ENCODE measurements around the gene GPBP1L1. TPM values are rescaled to one million over a fixed set of nuclear protein-coding genes. Genes with fewer than 3 reads are reported as not detected.
"Not testable (repeated sequence)": the region's sequence is repeated elsewhere in the genome, so short reads cannot be mapped to it uniquely, and the experiment has no call there.

GPBP1L1 gene
- total RNA-seq, 4 donors from 2014 or later: 121 to 219 (median 131) TPM

GRCh38 chr1:45610589-45611226 is 75.6 kb downstream of the GPBP1L1 start:
- 92% methylated on average over 10 of the region's 10 CpGs for WGBS
- DNase-seq (ENCODE audit: low spot score in 2 of 2): no peak
- H3K4me1 ChIP-seq: peaks cover 17% of the 10 kb centered on the region
- TF ChIP-seq EP300 (IDR thresholded peaks at IDR 0.05): no peak
- TF ChIP-seq POLR2AphosphoS5 (IDR thresholded peaks at IDR 0.05): no peak
- no peak for TF ChIP-seq POLR2A (IDR thresholded peaks at IDR 0.05)
- no peak for TF ChIP-seq CTCF (IDR thresholded peaks at IDR 0.05)
- H3K27me3 ChIP-seq: no peaks in the 10 kb centered on the region
- no peak overlapping the region for H3K4me3 ChIP-seq
- no peak overlapping the region for H3K27ac ChIP-seq
- H3K36me3 ChIP-seq: peaks cover 48% of the 10 kb centered on the region
- H3K9me3 ChIP-seq: no peaks in the 10 kb centered on the region

GRCh38 chr1:45608175-45609156 is 77.9 kb downstream of the GPBP1L1 start:
- TF ChIP-seq POLR2AphosphoS5 (IDR thresholded peaks at IDR 0.05) (no peak), CTCF (IDR thresholded peaks at IDR 0.05) (no peak), EP300 (IDR thresholded peaks at IDR 0.05) (no peak), POLR2A (IDR thresholded peaks at IDR 0.05) (no peak)
- H3K4me1 ChIP-seq: peaks cover 13% of the 10 kb centered on the region
- no peaks in the 10 kb centered on the region for H3K27me3 ChIP-seq
- no peaks in the 10 kb centered on the region for H3K9me3 ChIP-seq
- no peak for DNase-seq (ENCODE audit: low spot score in 2 of 2)
- H3K27ac ChIP-seq: no peak overlapping the region
- no peak overlapping the region for H3K4me3 ChIP-seq
- peaks cover 41% of the 10 kb centered on the region for H3K36me3 ChIP-seq
- WGBS: 69% methylated on average over 5 of the region's 5 CpGs

GRCh38 chr1:45607404-45608074 is 78.8 kb downstream of the GPBP1L1 start:
- Histone ChIP-seq H3K4me1 (peaks cover 10% of the 10 kb centered on the region), H3K36me3 (peaks cover 43% of the 10 kb centered on the region), H3K4me3 (no peak overlapping the region), H3K9me3 (no peaks in the 10 kb centered on the region), H3K27ac (no peak overlapping the region), H3K27me3 (no peaks in the 10 kb centered on the region)
- no peak for DNase-seq (ENCODE audit: low spot score in 2 of 2)
- 79% methylated on average over 6 of the region's 6 CpGs for WGBS
- TF ChIP-seq CTCF (IDR thresholded peaks at IDR 0.05) (no peak), POLR2A (IDR thresholded peaks at IDR 0.05) (no peak), EP300 (IDR thresholded peaks at IDR 0.05) (no peak), POLR2AphosphoS5 (IDR thresholded peaks at IDR 0.05) (no peak)

DNA sequence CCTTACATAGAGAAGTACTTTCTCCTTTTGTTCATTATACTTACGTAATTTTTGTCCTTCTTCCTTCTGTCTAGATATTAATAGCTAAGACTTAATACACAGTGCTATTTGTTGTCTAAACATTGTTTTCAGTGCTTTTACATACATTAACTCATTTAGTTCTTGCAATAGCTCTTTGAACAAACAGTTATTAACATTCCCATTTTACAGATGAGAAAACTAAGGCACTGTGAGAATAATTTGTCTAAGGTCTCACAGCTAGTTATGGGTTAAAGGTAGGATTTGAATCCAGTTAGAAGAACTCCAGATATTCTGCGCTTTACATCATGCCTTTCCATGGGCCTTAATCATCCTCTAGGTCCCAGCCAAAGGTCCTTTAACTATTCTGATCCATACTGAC is 82.1 kb downstream of the GPBP1L1 start:
- no peaks in the 10 kb centered on the region for H3K9me3 ChIP-seq
- H3K27ac ChIP-seq: no peak overlapping the region
- H3K4me3 ChIP-seq: no peak overlapping the region
- H3K27me3 ChIP-seq: no peaks in the 10 kb centered on the region
- no peak for DNase-seq (ENCODE audit: low spot score in 2 of 2)
- WGBS: 98% methylated on average over 2 of the region's 2 CpGs
- peaks cover 10% of the 10 kb centered on the region for H3K4me1 ChIP-seq
- H3K36me3 ChIP-seq: peaks cover 33% of the 10 kb centered on the region
- TF ChIP-seq CTCF (IDR thresholded peaks at IDR 0.05) (no peak), EP300 (IDR thresholded peaks at IDR 0.05) (no peak), POLR2A (IDR thresholded peaks at IDR 0.05) (no peak), POLR2AphosphoS5 (IDR thresholded peaks at IDR 0.05) (no peak)

- 92% methylated on average over 8 of the region's 8 CpGs for WGBS
- H3K4me3 ChIP-seq; DNase-seq (ENCODE audit: low spot score in 2 of 2); H3K9me3 ChIP-seq; H3K27me3 ChIP-seq; H3K27ac ChIP-seq; H3K4me1 ChIP-seq: not testable (repeated sequence)
- peaks cover 21% of the 10 kb centered on the region for H3K36me3 ChIP-seq
Observed at GRCh38 chr1:45596765-45597164, 89.6 kb downstream of the GPBP1L1 start.
